NCI-H146 (cell line): ENCODE data around the gene C1QBP.
"Not testable (repeated sequence)": the region's sequence is repeated elsewhere in the genome, so short reads cannot be mapped to it uniquely, and the experiment has no call there.

ENCODE experiments used
- DNase-seq: peaks from one replicate; lab custom pipeline; 2025; lab: John Stamatoyannopoulos, UW

C1QBP gene

DNA sequence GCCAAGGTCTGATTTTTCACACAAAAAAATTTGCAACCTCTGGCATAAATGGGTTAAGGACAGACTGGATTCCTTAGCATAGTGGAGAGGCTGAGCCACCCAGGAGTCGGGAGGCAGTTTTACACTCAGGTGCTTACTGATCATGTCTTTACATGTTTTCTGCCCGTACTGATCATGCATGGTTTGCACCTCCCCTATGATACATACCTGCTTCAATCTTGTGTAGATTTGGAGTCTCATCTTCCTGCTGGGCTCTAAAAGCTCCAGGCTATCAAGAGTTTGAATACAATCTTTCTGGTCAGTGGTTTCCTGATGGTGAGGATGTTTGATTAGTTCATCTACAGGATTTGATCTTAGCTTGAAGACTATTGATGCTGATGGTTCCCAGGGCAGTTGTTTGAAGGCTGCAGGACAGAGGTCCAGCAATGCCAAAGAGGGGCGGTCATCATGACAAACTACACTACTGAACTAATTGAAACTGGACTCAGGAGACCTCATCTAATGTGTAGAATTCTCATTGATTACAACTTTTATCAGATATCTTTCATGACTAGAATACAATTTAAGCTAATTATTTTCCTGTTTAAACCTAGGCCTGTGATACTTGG, 6.9 kb downstream of the C1QBP start:
- no peak for DNase-seq

DNA sequence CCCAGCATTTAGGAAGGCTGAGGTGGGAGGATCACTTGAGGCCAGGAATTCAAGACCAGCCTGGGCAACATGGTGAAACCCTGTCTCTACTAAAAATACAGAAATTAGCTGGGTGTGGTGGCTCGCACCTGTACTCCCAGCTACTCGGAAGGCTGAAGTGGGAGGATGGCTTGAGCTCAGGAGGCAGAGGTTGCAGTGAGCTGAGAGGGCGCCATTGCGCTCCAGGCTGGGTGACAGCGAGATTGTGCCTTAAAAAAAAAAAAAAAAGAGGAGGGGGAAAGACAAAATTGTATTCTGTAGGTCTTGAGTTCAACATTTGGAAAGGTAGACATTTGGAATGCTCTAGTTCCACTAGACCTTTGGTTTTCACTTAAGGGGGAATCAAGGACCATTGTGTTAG, 7.7 kb downstream of the C1QBP start:
- not testable (repeated sequence) for DNase-seq

DNA sequence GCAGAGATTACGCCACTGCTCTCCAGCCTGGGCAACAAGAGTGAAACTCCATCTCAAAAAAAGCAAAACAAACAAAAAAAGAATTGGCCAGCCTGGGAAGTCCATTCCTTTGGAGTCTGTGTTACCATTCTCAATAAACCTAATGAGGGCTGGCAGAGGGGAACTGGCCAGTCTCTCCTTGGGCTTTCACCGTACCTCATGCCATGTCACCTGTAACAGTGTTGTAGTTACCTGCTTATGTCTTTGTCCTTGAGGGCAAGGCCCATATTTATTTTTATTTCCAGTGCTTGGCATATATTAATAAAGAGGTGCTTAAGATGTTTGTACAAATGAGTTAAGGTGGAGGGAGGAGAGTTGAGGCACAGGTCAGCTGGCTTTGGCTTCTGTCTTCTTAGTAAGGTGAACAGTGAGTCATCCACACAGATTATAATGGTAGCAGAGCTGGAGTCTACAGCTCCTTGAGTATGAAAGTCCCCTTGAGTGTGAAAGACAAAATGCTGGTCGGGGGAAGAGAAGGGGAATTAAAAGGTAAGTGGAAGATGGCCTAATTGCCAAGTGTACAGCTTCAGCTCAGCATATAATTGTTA, 8.4 kb downstream of the C1QBP start:
- no peak for DNase-seq

DNA sequence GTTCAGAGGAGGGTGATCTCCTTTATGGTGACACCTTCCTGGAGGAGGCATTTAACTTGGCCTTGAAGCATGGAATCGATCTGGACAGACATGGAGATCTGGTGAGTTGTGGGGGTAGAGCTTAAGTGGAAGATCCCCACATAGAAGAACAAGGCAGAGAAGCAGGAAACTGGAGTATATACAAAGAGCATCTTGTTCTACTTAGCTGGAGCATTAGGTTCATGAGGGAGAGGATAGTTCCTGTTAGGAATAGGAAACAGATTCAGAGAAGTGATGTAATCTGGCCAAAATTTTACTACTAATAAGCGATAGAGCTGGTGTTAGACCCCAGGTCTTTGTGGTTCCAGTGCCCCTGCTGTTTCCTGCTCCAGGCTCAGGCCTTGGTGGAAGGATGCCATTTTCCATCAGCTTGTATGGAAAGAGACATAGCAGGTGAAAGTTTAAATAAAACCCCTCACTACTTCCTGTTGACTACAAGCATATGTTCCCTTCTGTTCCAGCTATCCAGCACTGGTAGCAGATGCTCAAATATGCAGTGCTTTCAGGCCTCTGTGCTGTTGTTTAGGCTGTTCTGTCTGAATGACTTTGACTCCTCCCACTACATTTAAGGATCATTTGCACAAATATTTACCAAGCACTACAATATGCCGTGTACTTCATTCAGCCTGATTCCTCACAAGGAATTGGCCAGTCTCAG, 9.6 kb downstream of the C1QBP start:
- DNase-seq, result no peak

DNA sequence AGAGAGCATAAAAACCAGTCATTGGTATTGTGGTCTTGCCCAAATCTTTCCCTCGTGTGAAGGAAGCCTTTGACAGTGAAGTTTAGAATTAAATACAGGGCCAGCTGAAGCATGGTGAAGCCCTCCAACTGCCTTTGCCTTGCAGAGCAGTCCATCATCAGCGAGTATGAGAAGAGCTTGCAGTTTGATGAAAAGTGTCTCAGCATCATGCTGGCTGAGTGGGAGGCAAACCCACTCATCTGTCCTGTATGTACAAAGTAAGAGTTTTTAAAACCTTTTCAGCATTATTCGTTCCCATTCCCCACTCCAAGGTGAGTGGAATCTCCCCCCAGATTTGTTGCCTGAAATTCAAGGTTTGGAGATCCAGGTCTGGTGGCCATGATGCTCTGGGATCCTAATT, 13.1 kb downstream of the C1QBP start:
- no peak for DNase-seq

DNA sequence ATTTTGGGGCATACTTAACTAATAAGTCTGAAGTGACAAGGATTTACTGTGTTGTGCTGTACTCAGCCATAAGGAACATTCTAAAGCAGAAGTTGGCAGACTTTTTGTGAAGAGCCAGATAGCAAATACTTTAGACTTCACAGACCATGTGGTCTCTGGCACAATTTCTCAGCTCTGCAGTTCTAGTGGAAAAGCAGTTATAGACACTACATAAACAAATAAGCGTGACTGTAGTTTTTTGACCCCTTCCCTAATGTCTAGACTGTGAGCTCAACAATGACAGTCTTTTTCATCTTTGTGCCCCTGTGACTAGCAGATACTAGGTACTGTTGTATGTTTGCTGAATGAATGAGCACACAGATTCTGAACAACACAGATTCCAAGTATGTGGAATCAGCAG, 14.0 kb downstream of the C1QBP start:
- no peak for DNase-seq

DNA sequence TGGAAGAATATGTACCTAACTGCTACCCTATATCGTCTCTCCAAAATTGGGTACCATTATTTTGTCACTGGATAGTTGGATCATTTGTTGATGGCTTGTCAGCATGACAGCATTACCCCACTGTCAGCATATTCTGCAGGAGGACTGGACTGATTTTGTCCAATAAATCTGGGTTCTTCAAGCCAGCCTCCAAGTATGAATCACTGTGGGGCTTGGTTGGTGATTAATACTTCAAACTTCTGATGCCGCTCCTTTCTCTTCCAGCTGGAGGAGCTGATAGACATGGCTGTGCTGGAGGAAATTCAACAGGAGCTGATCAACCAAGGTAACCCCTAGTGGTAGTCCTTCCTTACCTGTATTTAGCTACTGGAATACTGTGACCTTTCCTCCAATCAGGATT, 16.4 kb downstream of the C1QBP start:
- no peak for DNase-seq

DNA sequence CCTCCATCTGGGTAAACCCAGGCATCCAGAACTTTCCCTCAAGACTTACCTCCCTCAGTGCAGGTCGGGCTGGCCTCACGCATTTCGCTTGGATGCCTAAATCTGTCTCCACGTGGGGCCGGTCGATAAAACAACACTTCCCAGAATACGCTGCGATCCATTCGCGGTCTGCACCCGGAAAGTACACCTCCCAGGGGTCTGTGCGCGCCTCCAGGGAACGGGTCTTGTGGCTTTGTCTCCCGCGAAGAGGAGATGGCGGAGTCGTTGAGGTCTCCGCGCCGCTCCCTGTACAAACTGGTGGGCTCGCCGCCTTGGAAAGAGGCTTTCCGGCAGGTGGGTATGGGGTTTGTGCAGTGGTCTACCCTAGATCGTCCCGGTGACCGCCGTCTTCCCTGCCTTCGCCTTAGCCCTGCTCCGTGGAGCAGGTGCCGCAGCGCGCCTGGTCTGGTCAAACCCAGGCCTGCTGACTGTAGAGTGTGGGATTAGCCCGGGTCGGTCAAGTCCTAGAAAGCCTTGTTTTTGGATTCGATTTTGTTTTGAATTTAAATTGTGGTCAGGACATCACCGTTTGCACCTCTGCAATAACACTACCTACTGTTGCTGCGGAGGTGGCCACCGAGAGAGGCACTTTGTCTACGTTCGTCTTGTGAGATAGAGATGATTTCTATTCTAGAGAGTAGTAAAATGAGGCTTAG, 18.8 kb downstream of the C1QBP start, which contains the start of gene RPAIN:
Gene RPAIN (plus strand): TSS at position 224 of the 695 bp plus-strand sequence. CDS start 29 bp downstream, at position 253.
- peak; percentile 96 for DNase-seq

DNA sequence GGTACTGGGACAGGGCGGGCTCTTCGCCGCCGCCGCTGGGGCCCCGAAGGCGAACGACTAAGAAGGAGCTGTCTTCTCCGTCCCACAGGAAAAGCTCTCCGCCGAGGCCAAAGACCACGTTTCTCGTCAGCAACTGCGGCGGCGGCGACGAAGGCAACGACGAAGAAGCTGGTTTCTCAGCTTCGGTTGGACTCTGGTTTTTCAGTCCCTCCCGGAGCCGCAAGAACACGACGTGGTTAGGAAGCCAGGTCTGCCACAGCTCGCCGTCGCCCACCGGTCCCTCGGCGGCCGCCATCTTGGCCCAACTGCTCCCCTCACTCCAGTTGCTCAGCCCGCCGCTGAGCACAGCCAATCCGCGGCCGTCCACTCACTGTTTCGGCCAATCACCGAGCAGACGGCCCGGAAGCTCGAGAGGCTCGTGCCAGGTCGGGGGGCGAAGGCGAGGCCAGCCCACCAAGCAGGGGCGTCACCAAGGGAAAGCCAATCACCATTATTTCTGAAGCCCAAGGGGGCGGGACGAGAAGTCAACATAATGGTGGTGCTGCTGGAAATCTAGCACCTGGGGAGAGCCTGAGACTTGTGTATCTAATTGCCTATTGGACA, 19.5 kb downstream of the C1QBP start, which contains the start of gene NUP88:
Gene NUP88 (minus strand): TSS at position 307 of the 603 bp plus-strand sequence. CDS start 12 bp downstream, at position 295.
- DNase-seq, result peak; percentile 98

DNA sequence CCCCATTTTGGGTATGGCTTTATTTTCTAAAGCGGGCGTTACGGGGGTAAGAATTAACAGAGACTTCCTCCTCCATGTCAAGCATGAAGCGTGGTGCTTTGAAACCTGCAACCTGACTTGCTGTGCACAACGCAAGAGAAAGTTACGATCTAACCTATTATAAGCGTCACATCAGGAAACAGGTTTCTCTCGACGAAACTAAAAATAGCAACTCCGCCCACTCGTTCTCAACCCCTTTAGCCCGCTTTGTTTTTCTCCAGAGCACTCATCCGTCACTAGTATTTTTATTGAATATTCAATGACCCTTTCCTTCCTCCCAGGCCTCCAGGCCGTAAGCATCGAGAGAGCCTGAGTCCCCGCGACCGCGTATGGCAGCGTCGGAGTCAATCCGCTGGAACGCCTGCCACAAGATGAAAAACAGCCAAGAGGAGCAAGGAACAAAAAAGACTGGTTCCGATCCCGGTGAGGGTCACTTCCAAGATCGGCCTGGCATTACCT, 20.0 kb downstream of the C1QBP start:
- peak; percentile 63 for DNase-seq

DNA sequence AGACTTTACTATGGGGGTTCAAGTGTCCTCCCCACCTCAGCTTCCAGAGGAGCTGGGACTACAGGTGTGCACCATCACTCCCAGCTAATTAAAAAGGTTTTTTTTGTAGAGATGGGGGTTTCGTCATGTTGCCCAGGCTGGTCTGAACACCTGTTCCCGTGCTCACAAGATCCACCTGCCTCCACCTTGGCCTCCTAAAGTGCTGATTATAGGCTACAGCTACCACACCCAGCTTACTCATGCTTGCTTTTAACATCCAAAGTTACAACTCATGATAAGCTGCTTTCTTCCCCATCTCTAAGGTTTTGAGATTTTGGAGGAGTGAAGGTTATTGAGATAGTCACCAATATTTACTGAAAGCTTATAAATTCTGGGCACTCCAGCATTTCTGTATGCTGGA, 22.1 kb downstream of the C1QBP start:
- peak; percentile 46 for DNase-seq

DNA sequence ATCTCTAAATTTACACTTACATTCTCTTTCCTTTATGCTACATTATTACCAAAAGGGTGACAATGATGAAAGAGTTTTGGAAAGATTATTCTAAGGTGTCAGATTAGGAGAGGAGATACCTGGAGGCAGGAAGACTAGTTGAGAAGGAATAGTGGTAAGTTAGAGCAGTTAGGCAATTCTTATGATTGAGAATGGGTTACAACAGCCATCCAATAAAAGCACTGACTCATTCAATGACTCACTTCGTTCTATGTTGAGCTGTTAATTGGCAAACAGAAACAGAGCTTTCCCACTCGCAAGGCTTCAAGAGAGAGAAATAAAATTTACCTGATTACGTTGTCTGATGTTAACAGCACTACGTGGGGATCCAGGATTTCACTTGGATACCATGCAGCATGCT, 25.3 kb downstream of the C1QBP start:
- no peak for DNase-seq

DNA sequence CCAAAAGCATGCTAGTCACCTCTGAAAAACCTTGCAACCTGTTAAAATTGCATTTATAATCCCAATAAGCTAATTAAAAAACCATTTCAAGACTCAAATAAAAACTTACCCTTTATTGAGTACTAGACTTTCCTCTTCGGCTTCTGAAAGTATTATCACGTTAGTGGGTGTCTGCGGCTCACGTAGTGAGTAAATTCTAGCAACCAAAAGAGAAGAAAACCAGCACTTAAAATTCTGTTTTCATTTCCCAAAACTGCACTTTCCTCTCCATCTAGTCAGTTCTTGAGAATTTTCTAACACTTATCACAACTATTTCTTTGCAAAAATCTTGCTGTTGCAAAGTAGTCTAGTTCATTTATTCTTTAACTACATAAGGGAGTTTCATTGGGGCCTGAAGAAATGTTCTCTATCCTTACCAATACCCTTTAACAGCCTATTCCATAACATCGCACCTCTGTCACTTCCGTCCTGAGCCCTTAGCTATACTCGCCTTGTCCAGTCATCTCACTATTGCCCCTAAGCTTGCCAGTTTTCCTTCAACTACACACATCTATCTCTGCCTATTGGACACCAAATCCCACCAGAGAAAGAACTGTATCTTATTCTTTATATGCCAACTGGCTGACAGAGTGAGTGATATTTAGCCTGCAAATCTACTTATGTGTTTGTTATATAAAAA, 28.2 kb downstream of the C1QBP start:
- DNase-seq, result no peak

DNA sequence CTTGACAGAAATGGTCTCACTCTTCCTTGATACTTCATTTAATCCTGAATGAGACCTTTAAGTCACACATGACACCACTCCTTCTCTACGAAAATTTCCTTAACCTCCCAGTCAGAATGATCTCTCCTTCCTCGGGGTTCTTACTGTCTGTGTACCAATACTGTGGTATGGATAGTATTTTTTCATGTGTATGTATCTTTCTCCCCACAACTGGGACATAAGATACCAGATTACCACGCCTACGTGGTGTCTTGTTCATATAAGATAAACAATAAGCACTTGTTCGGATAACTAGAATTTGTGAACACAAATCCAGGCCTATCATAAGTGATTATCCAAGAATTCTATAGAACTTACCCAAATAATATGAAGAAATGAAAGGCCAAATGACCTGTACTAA, 30.8 kb downstream of the C1QBP start:
- DNase-seq, result no peak

DNA sequence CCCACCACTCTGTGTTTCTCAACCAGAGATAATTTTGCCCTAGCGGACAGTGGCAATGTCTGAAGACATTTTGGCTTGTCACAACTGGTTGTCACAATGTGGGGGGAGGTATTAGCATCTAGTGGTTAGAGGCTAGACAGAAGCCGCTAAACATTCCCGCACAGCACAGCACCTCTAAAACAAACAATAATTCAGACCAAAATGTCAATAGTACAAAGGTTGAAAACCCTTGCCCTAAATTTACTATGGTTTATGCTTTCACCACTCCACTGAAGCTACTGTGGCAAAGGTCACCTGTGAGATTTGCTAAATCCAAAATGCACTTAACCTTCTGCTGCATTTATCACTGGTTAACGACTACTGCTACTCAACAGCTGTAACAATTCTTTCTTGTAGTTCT, 33.6 kb downstream of the C1QBP start:
- DNase-seq, result no peak

DNA sequence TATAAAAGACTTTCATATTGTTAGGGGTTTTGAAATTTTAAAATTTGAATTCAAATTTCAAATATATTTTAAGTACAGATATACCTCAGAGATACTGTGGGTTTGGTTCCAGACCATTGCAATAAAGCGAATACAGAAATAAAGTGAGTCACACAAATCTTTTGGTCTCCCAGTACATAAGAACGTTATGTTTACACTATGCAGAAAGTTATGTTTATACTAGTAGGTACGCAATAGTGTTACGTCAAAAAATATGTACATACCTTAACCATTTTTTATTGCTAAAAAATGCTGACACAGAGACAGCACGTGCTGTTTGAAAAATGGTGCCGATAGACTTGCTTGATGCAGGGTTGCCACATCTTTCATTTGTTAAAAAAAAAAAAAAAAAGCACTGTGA, 39.2 kb downstream of the C1QBP start:
- no peak for DNase-seq

DNA sequence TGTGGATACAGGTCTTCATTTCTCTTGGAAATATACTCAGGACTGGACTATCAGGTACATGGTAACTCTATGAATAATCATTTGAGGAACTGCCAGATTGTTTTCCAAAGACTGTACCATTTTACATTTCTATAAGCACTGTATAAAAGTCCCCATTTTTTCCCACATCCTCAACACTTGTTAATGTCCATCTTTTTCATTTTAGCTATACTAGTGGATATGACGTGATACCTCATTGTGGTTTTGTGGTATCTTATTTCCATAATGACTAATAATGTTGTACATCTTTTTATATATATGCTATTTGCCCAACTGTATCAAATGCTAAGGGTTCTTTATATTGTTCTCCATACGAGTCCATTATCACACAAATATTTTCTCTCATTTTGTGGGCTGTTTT, 42.3 kb downstream of the C1QBP start:
- no peak for DNase-seq

DNA sequence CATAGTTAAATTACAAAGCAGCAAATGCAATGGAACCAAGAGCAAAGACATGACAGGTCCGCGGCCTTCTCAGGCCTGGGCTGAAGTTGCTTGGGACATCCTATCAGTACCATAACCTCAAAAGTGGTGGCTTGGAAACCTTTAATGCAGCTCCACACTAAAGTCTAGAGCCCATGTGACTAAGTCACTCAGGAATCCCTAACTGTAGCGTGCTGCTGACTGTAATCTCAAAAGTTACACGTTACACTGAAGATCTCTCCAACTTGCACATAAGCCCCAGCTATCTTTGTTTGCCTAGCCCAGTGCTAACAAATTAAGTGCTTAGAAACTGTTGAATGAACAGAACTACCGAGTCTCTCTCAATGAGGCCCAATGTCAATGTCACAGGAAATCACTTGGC, 47.3 kb downstream of the C1QBP start:
- no peak for DNase-seq
